ENCODE measurements around the gene KRT37. TPM values are rescaled to one million over a fixed set of nuclear protein-coding genes. Genes with fewer than 3 reads are reported as not detected.

The KRT37 gene
- total and polyA plus RNA-seq, 7 donors, result not detected

GRCh38 chr17:41449008-41449407 is 24.6 kb upstream of the KRT37 start:
- DNase-seq, result no peak
- intact Hi-C loops (cut with DNase I), result no loop called here
- Histone ChIP-seq H3K36me3 (no peaks in the 10 kb centered on the region), H3K27me3 (peaks cover 0 to 3% (median 0%) of the 10 kb centered on the region in 3 donors), H3K4me3 (no peak overlapping the region), H3K9me3 (no peaks in the 10 kb centered on the region), H3K27ac (no peak overlapping the region), H3K4me1 (no peaks in the 10 kb centered on the region)
- TF ChIP-seq CTCF (IDR thresholded peaks at IDR 0.05) (no peak), EP300 (IDR thresholded peaks at IDR 0.05) (no peak), POLR2A (IDR thresholded peaks at IDR 0.05) (no peak), POLR2AphosphoS5 (IDR thresholded peaks at IDR 0.05) (no peak)
- 73 to 82% methylated on average over 6 of the region's 6 CpGs for WGBS, 2 donors

GRCh38 chr17:41448506-41448905 is 24.1 kb upstream of the KRT37 start:
- Histone ChIP-seq H3K4me1 (no peaks in the 10 kb centered on the region), H3K9me3 (no peaks in the 10 kb centered on the region), H3K4me3 (no peak overlapping the region), H3K27me3 (peaks cover 0 to 3% (median 0%) of the 10 kb centered on the region in 3 donors), H3K36me3 (no peaks in the 10 kb centered on the region), H3K27ac (no peak overlapping the region)
- 42 to 54% methylated on average over 2 of the region's 2 CpGs for WGBS, 2 donors
- intact Hi-C loops (cut with DNase I), result no loop called here
- TF ChIP-seq EP300 (IDR thresholded peaks at IDR 0.05) (no peak), CTCF (IDR thresholded peaks at IDR 0.05) (no peak)
- no peak for DNase-seq

GRCh38 chr17:41446806-41447205 is 22.4 kb upstream of the KRT37 start:
- WGBS, 2 donors, result 62 to 81% methylated on average over 2 of the region's 2 CpGs
- intact Hi-C loops (cut with DNase I), result no loop called here

GRCh38 chr17:41444640-41445039 is 20.3 kb upstream of the KRT37 start:
- H3K27ac ChIP-seq, result no peak overlapping the region
- H3K4me1 ChIP-seq, result no peaks in the 10 kb centered on the region
- 58 to 74% methylated on average over 3 of the region's 3 CpGs for WGBS, 2 donors
- no peak for DNase-seq
- intact Hi-C loops (cut with DNase I), result no loop called here
- H3K4me3 ChIP-seq, result no peak overlapping the region
- peaks cover 0 to 8% (median 0%) of the 10 kb centered on the region in 3 donors for H3K27me3 ChIP-seq
- H3K9me3 ChIP-seq, result no peaks in the 10 kb centered on the region
- TF ChIP-seq CTCF (IDR thresholded peaks at IDR 0.05) (no peak), EP300 (IDR thresholded peaks at IDR 0.05) (no peak), POLR2AphosphoS5 (IDR thresholded peaks at IDR 0.05) (no peak), POLR2A (IDR thresholded peaks at IDR 0.05) (no peak)
- H3K36me3 ChIP-seq, result no peaks in the 10 kb centered on the region

More at GRCh38 chr17:41446806-41447205, 22.4 kb upstream of the KRT37 start:
- Histone ChIP-seq H3K4me3 (no peak overlapping the region), H3K4me1 (no peaks in the 10 kb centered on the region), H3K36me3 (no peaks in the 10 kb centered on the region), H3K27ac (no peak overlapping the region), H3K9me3 (no peaks in the 10 kb centered on the region), H3K27me3 (peaks cover 0 to 9% (median 0%) of the 10 kb centered on the region in 3 donors)
- TF ChIP-seq POLR2AphosphoS5 (IDR thresholded peaks at IDR 0.05) (no peak), EP300 (IDR thresholded peaks at IDR 0.05) (no peak), CTCF (IDR thresholded peaks at IDR 0.05) (no peak), POLR2A (IDR thresholded peaks at IDR 0.05) (no peak)
- no peak for DNase-seq

GRCh38 chr17:41444186-41444585 is 19.8 kb upstream of the KRT37 start:
- WGBS, 2 donors, result 80 to 83% methylated on average over 1 of the region's 1 CpG
- Histone ChIP-seq H3K36me3 (no peaks in the 10 kb centered on the region), H3K9me3 (no peaks in the 10 kb centered on the region), H3K4me1 (no peaks in the 10 kb centered on the region), H3K27ac (no peak overlapping the region), H3K27me3 (peaks cover 0 to 8% (median 0%) of the 10 kb centered on the region in 3 donors), H3K4me3 (no peak overlapping the region)
- TF ChIP-seq CTCF (IDR thresholded peaks at IDR 0.05) (no peak), EP300 (IDR thresholded peaks at IDR 0.05) (no peak), POLR2A (IDR thresholded peaks at IDR 0.05) (no peak), POLR2AphosphoS5 (IDR thresholded peaks at IDR 0.05) (no peak)
- intact Hi-C loops (cut with DNase I), result no loop called here
- DNase-seq, result no peak
